ENCODE data around the gene SNX20.

DNA sequence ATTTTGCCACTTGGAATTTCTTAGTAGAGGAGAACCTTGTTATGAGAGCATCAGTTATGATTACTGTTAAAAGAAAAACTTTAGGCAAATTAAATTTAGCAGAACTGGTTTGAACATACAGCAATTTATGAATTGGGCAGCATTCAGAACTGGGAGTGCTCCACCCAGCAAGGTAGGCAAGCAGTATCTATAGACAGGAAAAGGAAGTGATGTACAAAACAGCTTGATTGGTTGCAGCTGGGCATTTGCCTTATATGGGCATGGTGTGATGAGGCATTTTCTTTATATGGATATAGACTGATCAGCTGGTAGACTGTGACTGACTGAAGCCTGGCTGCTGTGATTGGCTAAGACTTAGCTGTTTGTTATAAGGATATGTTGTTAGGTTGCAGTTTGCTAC, 43.2 kb upstream of the SNX20 start:
- TF ChIP-seq, protein P1, sequence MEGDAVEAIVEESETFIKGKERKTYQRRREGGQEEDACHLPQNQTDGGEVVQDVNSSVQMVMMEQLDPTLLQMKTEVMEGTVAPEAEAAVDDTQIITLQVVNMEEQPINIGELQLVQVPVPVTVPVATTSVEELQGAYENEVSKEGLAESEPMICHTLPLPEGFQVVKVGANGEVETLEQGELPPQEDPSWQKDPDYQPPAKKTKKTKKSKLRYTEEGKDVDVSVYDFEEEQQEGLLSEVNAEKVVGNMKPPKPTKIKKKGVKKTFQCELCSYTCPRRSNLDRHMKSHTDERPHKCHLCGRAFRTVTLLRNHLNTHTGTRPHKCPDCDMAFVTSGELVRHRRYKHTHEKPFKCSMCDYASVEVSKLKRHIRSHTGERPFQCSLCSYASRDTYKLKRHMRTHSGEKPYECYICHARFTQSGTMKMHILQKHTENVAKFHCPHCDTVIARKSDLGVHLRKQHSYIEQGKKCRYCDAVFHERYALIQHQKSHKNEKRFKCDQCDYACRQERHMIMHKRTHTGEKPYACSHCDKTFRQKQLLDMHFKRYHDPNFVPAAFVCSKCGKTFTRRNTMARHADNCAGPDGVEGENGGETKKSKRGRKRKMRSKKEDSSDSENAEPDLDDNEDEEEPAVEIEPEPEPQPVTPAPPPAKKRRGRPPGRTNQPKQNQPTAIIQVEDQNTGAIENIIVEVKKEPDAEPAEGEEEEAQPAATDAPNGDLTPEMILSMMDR (conservative IDR thresholded peaks at IDR 0.05 in 1 of 2, IDR thresholded peaks at IDR 0.05 in 1 of 2; ENCODE audit: extremely low read depth in 1 of 2, insufficient read depth in 1 of 2, low read depth in 1 of 2, low read length in 2 of 2), result no peak
- TF ChIP-seq EZH2 (IDR thresholded peaks at IDR 0.05; ENCODE audit: borderline replicate concordance, low read length), result no peak

Data from mammary epithelial cell (primary cell).